Astrocyte of the cerebellum (primary cell): Measurements from ENCODE around the gene EPC1.

Experiments
- DNase-seq: peaks from one replicate; pipeline ENCODE4 v3.0.0-alpha.2; 2011; ENCODE audit warnings: low read depth
- H3K4me3 ChIP-seq: 2 replicates; pipeline ENCODE4 v1.5.1; 2011; ENCODE audit warnings: mild to moderate bottlenecking, low read depth, low read length, moderate library complexity
- in situ Hi-C: cut with HindIII; loops from 2 replicates; pipeline ENCODE4 v1.10.0; 2017; ENCODE audit warnings: low sequenced_read_pairs
- TF ChIP-seq, protein P1 (sequence below): IDR thresholded peaks from 2 replicates; pipeline ENCODE4 v1.5.1; 2012; ENCODE audit warnings: low read length, low read depth, moderate library complexity, mild to moderate bottlenecking; ENCODE audit errors: missing control alignments

EPC1 gene

DNA sequence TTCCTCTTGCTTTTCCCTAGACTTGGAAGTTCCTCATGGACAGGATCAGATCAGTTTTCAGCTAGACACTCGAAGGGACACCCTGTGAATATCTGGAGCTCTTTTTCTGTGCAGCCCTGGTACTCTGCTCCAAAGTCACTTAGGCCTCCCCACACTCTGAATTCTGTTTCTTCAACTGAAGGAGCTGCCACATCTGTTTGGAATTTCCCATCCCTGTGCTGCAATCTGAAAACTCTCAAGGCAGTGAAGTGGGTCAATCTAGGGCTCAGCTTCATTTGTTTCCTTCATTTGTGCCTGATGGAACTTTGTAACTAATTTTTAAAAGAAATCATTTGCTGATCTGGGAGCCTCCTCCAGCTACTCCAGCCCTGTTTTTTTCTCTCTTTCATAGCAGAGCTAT is 9.6 kb downstream of the EPC1 start:
- no peak overlapping the region for H3K4me3 ChIP-seq
- TF ChIP-seq, protein P1, sequence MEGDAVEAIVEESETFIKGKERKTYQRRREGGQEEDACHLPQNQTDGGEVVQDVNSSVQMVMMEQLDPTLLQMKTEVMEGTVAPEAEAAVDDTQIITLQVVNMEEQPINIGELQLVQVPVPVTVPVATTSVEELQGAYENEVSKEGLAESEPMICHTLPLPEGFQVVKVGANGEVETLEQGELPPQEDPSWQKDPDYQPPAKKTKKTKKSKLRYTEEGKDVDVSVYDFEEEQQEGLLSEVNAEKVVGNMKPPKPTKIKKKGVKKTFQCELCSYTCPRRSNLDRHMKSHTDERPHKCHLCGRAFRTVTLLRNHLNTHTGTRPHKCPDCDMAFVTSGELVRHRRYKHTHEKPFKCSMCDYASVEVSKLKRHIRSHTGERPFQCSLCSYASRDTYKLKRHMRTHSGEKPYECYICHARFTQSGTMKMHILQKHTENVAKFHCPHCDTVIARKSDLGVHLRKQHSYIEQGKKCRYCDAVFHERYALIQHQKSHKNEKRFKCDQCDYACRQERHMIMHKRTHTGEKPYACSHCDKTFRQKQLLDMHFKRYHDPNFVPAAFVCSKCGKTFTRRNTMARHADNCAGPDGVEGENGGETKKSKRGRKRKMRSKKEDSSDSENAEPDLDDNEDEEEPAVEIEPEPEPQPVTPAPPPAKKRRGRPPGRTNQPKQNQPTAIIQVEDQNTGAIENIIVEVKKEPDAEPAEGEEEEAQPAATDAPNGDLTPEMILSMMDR, result no peak
- no peak for DNase-seq
- in situ Hi-C loops, result no loop called here

DNA sequence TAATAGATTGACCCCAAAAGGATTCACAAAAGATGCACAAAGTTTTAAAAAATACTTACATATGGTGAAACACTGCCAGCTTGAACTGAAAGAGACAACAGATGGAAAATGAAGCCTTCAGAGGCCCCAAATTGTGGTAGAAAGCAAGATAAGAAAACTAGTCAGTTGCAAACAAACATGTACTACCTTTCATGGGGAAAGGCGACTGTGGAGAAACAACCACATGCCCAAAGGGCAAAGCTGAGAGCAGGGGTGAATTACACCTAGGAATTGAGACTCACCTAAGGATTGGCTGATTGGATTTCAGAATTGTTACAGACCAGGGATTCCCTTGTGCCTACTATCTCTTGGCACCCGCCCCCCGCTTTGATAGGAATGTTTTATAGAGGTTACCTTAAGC is 13.1 kb downstream of the EPC1 start:
- no peak overlapping the region for H3K4me3 ChIP-seq
- DNase-seq, result no peak
- in situ Hi-C loops, result no loop called here
- TF ChIP-seq, protein P1, result no peak

DNA sequence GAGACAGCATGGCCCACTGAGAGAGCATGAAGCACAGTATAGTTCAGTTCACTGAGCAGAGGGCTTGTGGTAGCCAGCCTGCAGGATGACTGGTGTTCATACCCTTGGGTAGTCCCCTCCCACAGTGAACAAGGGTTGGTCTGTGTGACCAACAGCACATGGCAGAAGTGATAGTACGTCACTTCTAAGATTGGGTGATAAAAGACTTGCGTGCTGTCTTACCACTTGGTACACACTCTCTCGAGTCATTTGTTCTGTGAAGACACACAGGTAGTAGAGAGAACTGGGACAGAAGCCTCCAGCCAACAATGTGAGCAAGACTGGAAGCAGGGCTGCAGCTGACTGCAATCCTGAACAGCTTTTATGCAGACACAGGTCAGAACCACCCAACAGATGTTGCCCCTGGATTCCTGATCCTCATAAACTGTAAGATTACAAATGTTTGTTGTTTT is 14.6 kb downstream of the EPC1 start:
- TF ChIP-seq, protein P1, result no peak
- DNase-seq, result no peak
- H3K4me3 ChIP-seq, result no peak overlapping the region
- in situ Hi-C loops, result no loop called here

DNA sequence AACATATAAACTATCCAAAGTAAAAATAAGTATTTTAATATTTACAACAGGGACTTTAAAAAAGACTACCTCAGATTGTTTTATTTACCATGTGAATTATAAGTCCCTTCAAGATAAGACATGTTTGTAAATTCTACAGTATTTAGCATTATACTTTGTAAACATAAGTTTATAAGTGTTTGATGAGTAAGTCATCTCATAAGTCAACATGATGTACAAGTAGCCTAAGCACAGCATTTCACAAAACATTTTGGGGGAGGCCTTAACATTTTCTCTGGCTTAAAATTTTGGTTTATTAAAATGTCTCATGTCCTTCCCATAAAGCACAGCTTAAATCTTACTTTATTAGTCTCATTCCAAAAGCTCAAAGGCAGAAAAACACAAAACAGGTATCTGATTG is 15.4 kb downstream of the EPC1 start:
- in situ Hi-C loops, result no loop called here
- no peak for DNase-seq
- TF ChIP-seq, protein P1, result no peak
- no peak overlapping the region for H3K4me3 ChIP-seq

DNA sequence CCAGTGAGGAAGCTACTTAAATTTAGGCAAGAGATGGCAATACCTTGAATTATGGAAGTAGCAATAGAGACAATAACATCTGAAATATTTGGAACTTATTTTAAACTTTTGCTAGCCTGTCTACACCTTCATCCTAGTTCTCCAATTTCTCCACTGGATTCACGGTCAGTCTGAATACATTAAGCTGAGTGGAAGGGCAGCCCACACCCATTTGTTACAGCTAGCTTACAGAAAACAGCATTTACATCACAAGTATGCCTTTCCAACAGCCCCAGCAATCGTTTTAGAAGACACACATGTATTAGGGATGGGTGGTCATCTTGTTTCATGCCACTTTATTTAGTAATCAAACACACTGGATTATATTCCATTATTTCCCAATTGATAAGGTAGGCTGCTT is 16.7 kb downstream of the EPC1 start:
- TF ChIP-seq, protein P1, result no peak
- no peak overlapping the region for H3K4me3 ChIP-seq
- DNase-seq, result no peak
- in situ Hi-C loops, result no loop called here

DNA sequence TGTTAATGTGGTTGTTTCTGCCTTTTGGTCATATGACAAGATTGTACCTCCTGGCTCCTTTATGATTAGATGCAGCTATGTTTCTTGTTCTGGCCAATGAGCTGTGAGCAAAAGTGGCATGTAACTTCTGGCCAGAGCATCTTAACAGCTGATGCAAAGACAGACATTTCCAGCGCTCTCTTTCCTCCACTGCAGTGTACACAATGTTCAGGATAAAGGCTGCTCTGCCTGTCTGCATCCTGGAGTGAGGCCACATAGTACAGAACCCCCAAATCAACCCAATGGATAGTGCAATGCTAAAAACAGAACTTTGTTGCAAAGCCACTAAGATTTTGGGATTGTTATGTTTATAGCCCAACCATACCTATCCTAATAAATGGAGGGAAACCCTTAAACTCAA is 17.9 kb downstream of the EPC1 start:
- in situ Hi-C loops, result loop anchor here (5.0 kb wide), 2 partner anchors 43 to 47 kb away; no protein-coding TSS in a partner anchor
- DNase-seq, result no peak
- no peak overlapping the region for H3K4me3 ChIP-seq
- TF ChIP-seq, protein P1, result no peak

DNA sequence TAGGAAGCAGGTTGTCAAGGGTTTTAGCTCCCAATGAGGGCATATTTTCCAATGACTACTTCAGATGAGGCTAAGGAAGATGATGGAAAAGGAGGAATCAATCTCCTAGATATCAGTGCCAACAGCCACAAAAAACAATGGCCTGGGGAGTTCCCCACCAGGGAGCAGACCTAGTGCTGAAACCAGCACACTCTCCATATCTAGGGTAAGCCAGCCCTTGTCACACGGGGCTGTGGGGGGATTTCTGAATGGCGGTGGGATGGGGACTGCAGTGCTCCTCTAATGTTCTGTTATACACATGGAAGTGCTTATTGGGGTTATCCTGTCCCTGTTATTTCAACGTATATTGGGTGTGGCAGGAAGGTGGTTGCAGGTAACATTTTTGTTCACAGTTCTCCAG is 18.5 kb downstream of the EPC1 start:
- H3K4me3 ChIP-seq, result no peak overlapping the region
- no peak for DNase-seq
- in situ Hi-C loops, result loop anchor here (5.0 kb wide), 2 partner anchors 44 to 46 kb away; no protein-coding TSS in a partner anchor
- TF ChIP-seq, protein P1, result no peak
